Type B pancreatic cell (in vitro differentiated cells): ENCODE results near the gene SYTL3. TPM values are rescaled to one million over a fixed set of nuclear protein-coding genes. Genes with fewer than 3 reads are reported as not detected.
A peak's percentile ranks its signal among the peaks of the same experiment; 100 is the strongest.

Experiments used
- DNase-seq: peaks from one replicate; pipeline ENCODE4 v3.0.0; 2021; ENCODE audit warnings: mixed read lengths; ENCODE audit not compliant: unreplicated experiment; ENCODE audit errors: extremely low spot score
- H3K27ac Mint-ChIP-seq: 2 replicates; pipeline ENCODE4 v1.8.0; 2021; ENCODE audit warnings: mild to moderate bottlenecking, mixed read lengths
- H3K27me3 Mint-ChIP-seq: 2 replicates; pipeline ENCODE4 v1.8.0; 2021; ENCODE audit warnings: mixed read lengths
- H3K36me3 Mint-ChIP-seq: 2 replicates; pipeline ENCODE4 v1.8.0; 2021; ENCODE audit warnings: mixed read lengths
- H3K4me1 Mint-ChIP-seq: one replicate; pipeline ENCODE4 v1.8.0; 2021; ENCODE audit warnings: mixed read lengths; ENCODE audit not compliant: unreplicated experiment
- H3K4me3 Mint-ChIP-seq: 2 replicates; pipeline ENCODE4 v1.8.0; 2021; ENCODE audit warnings: mild to moderate bottlenecking, mixed read lengths
- H3K9me3 Mint-ChIP-seq: 2 replicates; pipeline ENCODE4 v1.8.0; 2021; ENCODE audit warnings: mixed read lengths
- CTCF ChIP-seq: fragments of 200-600 bp; sonication (generic); conservative IDR thresholded peaks from 2 replicates; pipeline ENCODE4 v1.5.0; 2021; ENCODE audit warnings: antibody characterized with exemption, mild to moderate bottlenecking
- total RNA-seq: library from RNA; stranded (reverse); gene quantifications from 2 replicates; pipeline ENCODE4 v1.2.1, GENCODE V29; 2021; ENCODE audit warnings: low replicate concordance

The SYTL3 gene
- total RNA-seq, 1 donor from 2014 or later = 2.2 TPM

GRCh38 chr6:158606935-158607334 is 42.9 kb upstream of the SYTL3 start:
- Mint-ChIP-seq H3K27me3 (no peaks in the 10 kb centered on the region), H3K9me3 (no peaks in the 10 kb centered on the region), H3K36me3 (peaks cover 8% of the 10 kb centered on the region), H3K4me3 (no peak overlapping the region), H3K27ac (no peak overlapping the region), H3K4me1 (peaks cover 5% of the 10 kb centered on the region)
- DNase-seq = peak; percentile 58
- no peak for TF ChIP-seq CTCF

- DNase-seq = peak; percentile 42
- peaks cover 4% of the 10 kb centered on the region for H3K36me3 Mint-ChIP-seq
- peaks cover 9% of the 10 kb centered on the region for H3K4me1 Mint-ChIP-seq
- no peak overlapping the region for H3K27ac Mint-ChIP-seq
- TF ChIP-seq CTCF = no peak
- no peaks in the 10 kb centered on the region for H3K9me3 Mint-ChIP-seq
- H3K4me3 Mint-ChIP-seq = no peak overlapping the region
- no peaks in the 10 kb centered on the region for H3K27me3 Mint-ChIP-seq
Measured at GRCh38 chr6:158607411-158608170, 42.3 kb upstream of the SYTL3 start.

GRCh38 chr6:158608221-158608620 is 41.6 kb upstream of the SYTL3 start:
- DNase-seq = no peak
- H3K27me3 Mint-ChIP-seq = no peaks in the 10 kb centered on the region
- peaks cover 9% of the 10 kb centered on the region for H3K4me1 Mint-ChIP-seq
- H3K4me3 Mint-ChIP-seq = no peak overlapping the region
- no peaks in the 10 kb centered on the region for H3K9me3 Mint-ChIP-seq
- TF ChIP-seq CTCF = no peak
- no peak overlapping the region for H3K27ac Mint-ChIP-seq
- H3K36me3 Mint-ChIP-seq = peaks cover 4% of the 10 kb centered on the region

- no peak overlapping the region for H3K27ac Mint-ChIP-seq
- H3K4me3 Mint-ChIP-seq = no peak overlapping the region
- TF ChIP-seq CTCF = no peak
- peaks cover 9% of the 10 kb centered on the region for H3K4me1 Mint-ChIP-seq
- peak; percentile 43 for DNase-seq
- H3K9me3 Mint-ChIP-seq = no peaks in the 10 kb centered on the region
- H3K36me3 Mint-ChIP-seq = peaks cover 6% of the 10 kb centered on the region
- no peaks in the 10 kb centered on the region for H3K27me3 Mint-ChIP-seq
Measured at GRCh38 chr6:158609455-158610155, 40.2 kb upstream of the SYTL3 start.

- no peak for TF ChIP-seq CTCF
- peaks cover 11% of the 10 kb centered on the region for H3K36me3 Mint-ChIP-seq
- DNase-seq = no peak
- H3K4me1 Mint-ChIP-seq = peaks cover 9% of the 10 kb centered on the region
- no peak overlapping the region for H3K4me3 Mint-ChIP-seq
- no peak overlapping the region for H3K27ac Mint-ChIP-seq
- H3K27me3 Mint-ChIP-seq = no peaks in the 10 kb centered on the region
- no peaks in the 10 kb centered on the region for H3K9me3 Mint-ChIP-seq
Measured at GRCh38 chr6:158610319-158610968, 39.4 kb upstream of the SYTL3 start.
